Activated naive CD8-positive, alpha-beta T cell treated with anti-CD3 and anti-CD28 coated beads, Interleukin-2, amount 10 ng/mL, durations not matched to agents 7 days and 5 days (primary cell): ENCODE data around the gene RIC1. TPM values are rescaled to one million over a fixed set of nuclear protein-coding genes. Genes with fewer than 3 reads are reported as not detected.
A peak's percentile ranks its signal among the peaks of the same experiment; 100 is the strongest.
"Not testable (repeated sequence)": the region's sequence is repeated elsewhere in the genome, so short reads cannot be mapped to it uniquely, and the experiment has no call there.

Experiments used
- ATAC-seq: fragments of 150-1000 bp; cut with Tn5 transposase; one replicate; pipeline ENCODE4 v1.10.0; 2021; ENCODE audit warnings: low read depth, moderate library complexity
- POLR2A ChIA-PET: fragments of 350-600 bp; sonication (Branson Sonifier 250); formaldehyde crosslinking; loops from one replicate; lab custom pipeline; 2021; ENCODE audit warnings: antibody characterized with exemption; lab: Charles Lee
- DNase-seq: peaks from one replicate; pipeline ENCODE4 v3.0.0; 2021
- H3K27ac Mint-ChIP-seq: one replicate; pipeline ENCODE4 v1.8.0; 2022; ENCODE audit warnings: mild to moderate bottlenecking, mixed read lengths
- H3K27me3 Mint-ChIP-seq: one replicate; pipeline ENCODE4 v1.8.0; 2022; ENCODE audit warnings: mild to moderate bottlenecking, moderate library complexity, mixed read lengths
- H3K36me3 Mint-ChIP-seq: one replicate; pipeline ENCODE4 v1.8.0; 2021; ENCODE audit warnings: mild to moderate bottlenecking, mixed read lengths
- H3K4me1 Mint-ChIP-seq: one replicate; pipeline ENCODE4 v1.8.0; 2021; ENCODE audit warnings: mixed read lengths
- H3K4me3 Mint-ChIP-seq: one replicate; pipeline ENCODE4 v1.8.0; 2022; ENCODE audit warnings: mild to moderate bottlenecking, moderate library complexity, mixed read lengths
- H3K9me3 Mint-ChIP-seq: one replicate; pipeline ENCODE4 v1.8.0; 2021; ENCODE audit warnings: mixed read lengths
- total RNA-seq, 2 experiments: library from RNA; stranded (reverse); gene quantifications; one replicate each; pipeline ENCODE4 v1.2.3, GENCODE V29; 2021

Gene RIC1
- total RNA-seq, 2 experiments from 2014 or later: 20.7 to 21.4 TPM

- no peak for ATAC-seq
- POLR2A ChIA-PET: interaction anchor here (2.1 kb wide), 1 partner anchor 34 kb away, joined by 4 read pairs; the partner anchor contains the start of gene ERMP1
- Mint-ChIP-seq H3K4me1 (peaks cover 12% of the 10 kb centered on the region), H3K9me3 (no peaks in the 10 kb centered on the region), H3K27ac (no peak overlapping the region), H3K4me3 (no peak overlapping the region), H3K27me3 (no peaks in the 10 kb centered on the region), H3K36me3 (peaks cover 41% of the 10 kb centered on the region)
- DNase-seq: no peak
These were observed 169.7 kb downstream of the RIC1 start for GRCh38 chr9:5798581-5798980.

GRCh38 chr9:5799314-5799713 is 170.4 kb downstream of the RIC1 start:
- no peaks in the 10 kb centered on the region for H3K9me3 Mint-ChIP-seq
- peaks cover 38% of the 10 kb centered on the region for H3K36me3 Mint-ChIP-seq
- H3K4me1 Mint-ChIP-seq: peaks cover 8% of the 10 kb centered on the region
- no peak overlapping the region for H3K4me3 Mint-ChIP-seq
- DNase-seq (no peak), ATAC-seq (no peak)
- no peak overlapping the region for H3K27ac Mint-ChIP-seq
- POLR2A ChIA-PET: interaction anchor here (2.1 kb wide), 1 partner anchor 34 kb away, joined by 4 read pairs; the partner anchor contains the start of gene ERMP1
- no peaks in the 10 kb centered on the region for H3K27me3 Mint-ChIP-seq

GRCh38 chr9:5800378-5800777 is 171.5 kb downstream of the RIC1 start:
- H3K9me3 Mint-ChIP-seq, ATAC-seq, H3K27ac Mint-ChIP-seq, H3K27me3 Mint-ChIP-seq, POLR2A ChIA-PET, DNase-seq, H3K4me3 Mint-ChIP-seq, H3K4me1 Mint-ChIP-seq: not testable (repeated sequence)
- peaks cover 34% of the 10 kb centered on the region for H3K36me3 Mint-ChIP-seq

DNA sequence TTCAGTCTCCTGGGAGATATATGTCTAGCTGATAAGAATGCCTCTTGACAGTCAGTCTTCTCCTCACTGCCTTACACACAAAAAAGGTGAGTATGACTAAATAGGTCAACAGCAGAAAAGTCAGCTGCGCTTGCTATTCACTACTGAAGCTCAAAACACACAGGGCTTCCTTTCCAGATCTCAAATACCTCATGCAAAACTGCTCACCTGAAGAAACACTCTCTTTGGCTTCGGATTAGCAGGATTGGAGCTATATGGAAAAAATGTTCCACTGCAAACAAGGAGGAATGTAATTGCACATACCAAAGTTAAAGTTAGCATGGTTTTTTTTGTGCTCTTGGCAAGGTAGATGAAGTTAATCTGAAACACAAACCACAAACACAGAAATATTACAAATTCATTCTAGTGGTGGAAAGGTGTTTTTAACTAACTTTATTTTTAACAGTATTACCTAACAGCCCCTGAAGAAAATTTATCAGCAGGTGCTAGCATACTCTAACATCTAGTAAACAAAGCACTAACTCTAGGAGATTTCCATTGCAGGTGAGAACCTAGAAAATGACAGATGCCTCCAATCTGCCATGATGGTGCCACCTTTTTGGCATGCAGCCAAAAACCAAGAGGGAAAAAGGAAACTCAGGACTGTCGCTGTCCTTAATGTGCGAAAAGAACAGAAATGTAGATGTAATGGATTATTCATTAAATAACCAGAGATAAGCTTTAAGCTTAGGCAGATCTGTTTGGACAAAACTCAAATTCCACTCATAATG is 172.2 kb downstream of the RIC1 start:
- Mint-ChIP-seq H3K9me3 (no peaks in the 10 kb centered on the region), H3K36me3 (peaks cover 33% of the 10 kb centered on the region), H3K27me3 (no peaks in the 10 kb centered on the region), H3K4me3 (no peak overlapping the region), H3K4me1 (peaks cover 5% of the 10 kb centered on the region), H3K27ac (no peak overlapping the region)
- no peak for ATAC-seq
- no peak for DNase-seq
- POLR2A ChIA-PET: no interaction called here

DNA sequence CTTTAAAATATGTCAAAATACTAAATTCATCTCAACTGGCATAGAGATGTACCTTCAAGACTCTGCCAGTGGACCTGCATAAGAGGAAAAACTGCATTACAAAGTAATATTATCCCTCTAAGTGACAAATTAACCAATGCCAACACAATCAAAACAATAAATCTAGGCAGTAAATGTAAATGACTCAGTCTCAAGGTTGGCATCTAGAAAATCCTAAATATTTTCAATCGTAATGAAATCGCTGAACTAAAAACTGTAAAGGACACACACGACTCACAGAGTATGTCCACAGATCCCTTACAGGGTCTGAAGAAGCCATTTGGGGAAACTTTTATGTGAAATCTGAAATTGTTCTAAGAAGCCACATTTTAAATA is 172.8 kb downstream of the RIC1 start:
- Mint-ChIP-seq H3K27me3 (no peaks in the 10 kb centered on the region), H3K9me3 (no peaks in the 10 kb centered on the region), H3K27ac (no peak overlapping the region), H3K4me1 (peaks cover 5% of the 10 kb centered on the region), H3K4me3 (no peak overlapping the region), H3K36me3 (peaks cover 29% of the 10 kb centered on the region)
- no peak for DNase-seq
- no peak for ATAC-seq
- POLR2A ChIA-PET: no interaction called here

DNA sequence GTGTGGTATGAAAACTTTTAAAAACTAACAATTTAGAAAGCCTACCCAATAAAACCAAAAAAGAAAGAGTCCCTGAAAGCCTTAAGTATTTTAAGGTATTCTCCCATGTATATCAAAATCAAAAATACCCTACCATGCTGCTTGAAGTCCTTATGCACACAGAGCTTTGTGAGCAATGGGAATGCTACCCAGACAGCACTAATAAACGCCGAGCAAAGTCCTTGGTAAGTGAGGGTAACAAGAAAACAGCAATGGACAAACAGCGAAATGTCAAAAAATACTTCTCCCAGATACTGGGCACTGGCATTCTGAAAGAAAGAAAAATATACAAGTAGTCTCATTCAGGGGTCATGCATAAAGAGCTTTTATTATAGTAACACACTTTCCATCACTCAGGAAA is 176.6 kb downstream of the RIC1 start:
- DNase-seq: no peak
- Mint-ChIP-seq H3K27me3 (no peaks in the 10 kb centered on the region), H3K27ac (no peak overlapping the region)

DNA sequence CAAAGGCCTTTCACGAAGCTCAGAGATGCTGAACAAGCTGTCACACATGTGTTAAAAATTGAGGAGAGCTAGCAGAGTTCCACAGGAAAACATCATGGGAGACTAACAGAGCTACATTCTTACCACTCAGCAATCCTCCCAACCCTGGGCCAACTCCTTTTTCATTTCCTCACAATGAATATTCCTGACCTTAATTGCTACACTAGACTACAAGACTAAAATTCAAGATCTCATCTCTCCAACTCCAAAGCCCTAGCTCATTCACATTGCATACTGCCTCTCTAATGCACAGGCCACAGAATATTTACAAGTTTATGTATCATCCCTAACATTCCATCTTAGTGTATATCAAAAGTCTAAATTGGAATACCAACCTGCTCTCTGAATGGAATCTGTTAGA is 182.8 kb downstream of the RIC1 start:
- DNase-seq (no peak), ATAC-seq (no peak)
- Mint-ChIP-seq H3K4me1 (peaks cover 4% of the 10 kb centered on the region), H3K27me3 (no peaks in the 10 kb centered on the region), H3K9me3 (no peaks in the 10 kb centered on the region), H3K36me3 (peaks cover 45% of the 10 kb centered on the region), H3K27ac (no peak overlapping the region), H3K4me3 (no peak overlapping the region)
- POLR2A ChIA-PET: no interaction called here

More for the DNA sequence above, 176.6 kb downstream of the RIC1 start:
- POLR2A ChIA-PET: no interaction called here
- Mint-ChIP-seq H3K36me3 (peaks cover 31% of the 10 kb centered on the region), H3K4me1 (peaks cover 2% of the 10 kb centered on the region), H3K9me3 (no peaks in the 10 kb centered on the region), H3K4me3 (no peak overlapping the region)
- no peak for ATAC-seq

DNA sequence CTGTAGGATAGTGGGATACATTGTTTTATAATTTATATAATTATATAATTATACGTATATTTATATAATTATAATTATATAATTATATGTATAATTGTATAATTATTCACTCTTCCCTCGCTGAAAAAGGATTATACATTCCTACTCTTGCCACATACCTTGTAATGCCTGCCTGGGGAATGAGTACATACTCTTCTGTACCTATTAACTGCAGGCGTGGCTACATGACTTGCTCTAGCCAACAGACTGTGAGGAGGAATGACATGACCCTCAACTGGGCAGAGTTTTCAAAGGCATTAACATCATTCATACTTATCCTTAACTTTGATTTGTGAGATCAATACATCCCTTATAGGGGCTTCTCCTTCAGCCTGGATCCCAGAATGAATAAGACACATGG is 184.9 kb downstream of the RIC1 start:
- Mint-ChIP-seq H3K4me1 (peaks cover 9% of the 10 kb centered on the region), H3K27me3 (no peaks in the 10 kb centered on the region), H3K4me3 (no peak overlapping the region), H3K27ac (no peak overlapping the region), H3K9me3 (no peaks in the 10 kb centered on the region), H3K36me3 (peaks cover 50% of the 10 kb centered on the region)
- no peak for ATAC-seq
- POLR2A ChIA-PET: no interaction called here
- DNase-seq: no peak

- no peak overlapping the region for H3K4me3 Mint-ChIP-seq
- no peak overlapping the region for H3K27ac Mint-ChIP-seq
- H3K36me3 Mint-ChIP-seq: peaks cover 43% of the 10 kb centered on the region
- no peak for ATAC-seq
- POLR2A ChIA-PET: no interaction called here
- no peaks in the 10 kb centered on the region for H3K27me3 Mint-ChIP-seq
- peaks cover 12% of the 10 kb centered on the region for H3K4me1 Mint-ChIP-seq
- no peaks in the 10 kb centered on the region for H3K9me3 Mint-ChIP-seq
- DNase-seq: no peak
These were observed 186.6 kb downstream of the RIC1 start for GRCh38 chr9:5815461-5815860.

- ATAC-seq (no peak), DNase-seq (no peak)
- H3K4me3 Mint-ChIP-seq: no peak overlapping the region
- H3K27ac Mint-ChIP-seq: no peak overlapping the region
- H3K27me3 Mint-ChIP-seq: no peaks in the 10 kb centered on the region
- peaks cover 33% of the 10 kb centered on the region for H3K36me3 Mint-ChIP-seq
- POLR2A ChIA-PET: no interaction called here
- no peaks in the 10 kb centered on the region for H3K9me3 Mint-ChIP-seq
- H3K4me1 Mint-ChIP-seq: peaks cover 12% of the 10 kb centered on the region
These were observed 189.0 kb downstream of the RIC1 start for GRCh38 chr9:5817862-5818261.

- Mint-ChIP-seq H3K4me1 (peaks cover 12% of the 10 kb centered on the region), H3K4me3 (no peak overlapping the region), H3K27me3 (no peaks in the 10 kb centered on the region), H3K36me3 (peaks cover 34% of the 10 kb centered on the region), H3K27ac (no peak overlapping the region), H3K9me3 (no peaks in the 10 kb centered on the region)
- no peak for DNase-seq
- POLR2A ChIA-PET: no interaction called here
- no peak for ATAC-seq
These were observed 189.7 kb downstream of the RIC1 start for GRCh38 chr9:5818424-5819142.

DNA sequence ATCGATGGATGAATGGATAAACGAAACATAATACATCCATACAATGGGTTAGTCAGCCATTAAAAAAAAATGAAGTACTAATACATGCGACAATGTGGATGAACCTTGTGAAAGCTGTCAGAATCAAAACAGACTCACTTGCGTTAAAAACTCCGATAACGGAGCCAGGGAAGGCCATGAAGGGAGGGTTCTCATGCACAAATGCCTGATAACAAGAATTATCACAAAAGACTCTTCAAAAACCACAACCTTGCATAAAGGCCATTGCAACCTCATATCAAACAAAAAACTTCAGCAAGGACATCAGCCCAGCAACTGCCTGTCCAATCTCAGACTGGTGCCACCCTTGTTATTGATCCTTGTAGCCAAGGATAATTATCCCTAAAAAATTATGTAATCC is 190.3 kb downstream of the RIC1 start:
- H3K36me3 Mint-ChIP-seq: peaks cover 36% of the 10 kb centered on the region

GRCh38 chr9:5820425-5820824 is 191.5 kb downstream of the RIC1 start:
- Mint-ChIP-seq H3K4me3 (no peak overlapping the region), H3K9me3 (no peaks in the 10 kb centered on the region), H3K27ac (peak overlapping the region; percentile 42), H3K36me3 (peaks cover 39% of the 10 kb centered on the region), H3K27me3 (no peaks in the 10 kb centered on the region), H3K4me1 (peaks cover 14% of the 10 kb centered on the region)
- ATAC-seq (no peak), DNase-seq (no peak)
- POLR2A ChIA-PET: no interaction called here

More for the DNA sequence above, 190.3 kb downstream of the RIC1 start:
- POLR2A ChIA-PET: no interaction called here
- no peak for DNase-seq
- Mint-ChIP-seq H3K4me1 (peaks cover 12% of the 10 kb centered on the region), H3K27me3 (no peaks in the 10 kb centered on the region), H3K9me3 (no peaks in the 10 kb centered on the region), H3K4me3 (no peak overlapping the region), H3K27ac (no peak overlapping the region)
- no peak for ATAC-seq

GRCh38 chr9:5825223-5825622 is 196.3 kb downstream of the RIC1 start:
- ATAC-seq (no peak), DNase-seq (no peak)
- Mint-ChIP-seq H3K9me3 (no peaks in the 10 kb centered on the region), H3K4me3 (no peak overlapping the region), H3K27me3 (no peaks in the 10 kb centered on the region), H3K27ac (no peak overlapping the region), H3K4me1 (peaks cover 25% of the 10 kb centered on the region), H3K36me3 (peaks cover 33% of the 10 kb centered on the region)
- POLR2A ChIA-PET: no interaction called here
